ENCODE measurements around the gene TMCO6. TPM values are rescaled to one million over a fixed set of nuclear protein-coding genes. Genes with fewer than 3 reads are reported as not detected.

Gene TMCO6
- total RNA-seq, 1 experiment from 2014 or later, result 32.2 TPM

GRCh38 chr5:140641716-140642115 is 2.5 kb downstream of the TMCO6 start (continued):
- TF ChIP-seq ATF6 (CRISPR knock-in tag; IDR thresholded peaks at IDR 0.05), result no peak
- no peak for TF ChIP-seq TP53 (CRISPR knock-in tag; IDR thresholded peaks at IDR 0.05)
- TF ChIP-seq NR2C2 (CRISPR knock-in tag; IDR thresholded peaks at IDR 0.05), result no peak
- TF ChIP-seq MYBL2 (CRISPR knock-in tag; IDR thresholded peaks at IDR 0.05), result no peak

- Mint-ChIP-seq H3K27me3 (ENCODE audit: low read depth) (0 out of 2 replicates have a peak, but pooled peaks cover 2% of the 10 kb centered on the region), H3K36me3 (peaks cover 35% of the 10 kb centered on the region), H3K4me1 (peaks cover 20% of the 10 kb centered on the region), H3K9me3 (peaks cover 6% of the 10 kb centered on the region), H3K4me3 (no peak overlapping the region), H3K27ac (no peak overlapping the region)
- POLR2A ChIA-PET, result no interaction called here
- CTCF ChIA-PET, result no interaction called here
- DNase-seq (ENCODE audit: low spot score), result no peak
- peak; percentile 58; the same call in 1 of the 2 replicates for TF ChIP-seq GABPB1 (CRISPR knock-in tag; IDR thresholded peaks at IDR 0.05)
- TF ChIP-seq IRF2 (CRISPR knock-in tag; IDR thresholded peaks at IDR 0.05; ENCODE audit: borderline replicate concordance, low read depth), result no peak
- TF ChIP-seq ZNF263 (CRISPR knock-in tag; IDR thresholded peaks at IDR 0.05; ENCODE audit: low read depth), result no peak
- no peak for ATAC-seq
Observed at GRCh38 chr5:140642718-140643117, 3.5 kb downstream of the TMCO6 start.

- peaks cover 47% of the 10 kb centered on the region for H3K36me3 Mint-ChIP-seq
- DNase-seq (ENCODE audit: low spot score), result no peak
- H3K27ac Mint-ChIP-seq, result peak overlapping the region; percentile 74
Observed at GRCh38 chr5:140647042-140647419, 7.8 kb downstream of the TMCO6 start.

GRCh38 chr5:140658870-140659269 is 19.6 kb downstream of the TMCO6 start:
- no peak overlapping the region for H3K4me3 Mint-ChIP-seq
- no peak for ATAC-seq
- DNase-seq (ENCODE audit: low spot score), result no peak
- no peaks in the 10 kb centered on the region for H3K9me3 Mint-ChIP-seq
- H3K4me1 Mint-ChIP-seq, result no peaks in the 10 kb centered on the region
- H3K36me3 Mint-ChIP-seq, result peaks cover 72% of the 10 kb centered on the region
- CTCF ChIA-PET, result no interaction called here
- H3K27ac Mint-ChIP-seq, result no peak overlapping the region
- POLR2A ChIA-PET, result no interaction called here
- H3K27me3 Mint-ChIP-seq (ENCODE audit: low read depth), result no peaks in the 10 kb centered on the region
- TF ChIP-seq USF1 (CRISPR knock-in tag; IDR thresholded peaks at IDR 0.05), result no peak
- no peak for TF ChIP-seq NFE2L1 (CRISPR knock-in tag; IDR thresholded peaks at IDR 0.05)
- no peak for TF ChIP-seq E2F1 (CRISPR knock-in tag; IDR thresholded peaks at IDR 0.05)
- TF ChIP-seq ZNF263 (CRISPR knock-in tag; IDR thresholded peaks at IDR 0.05; ENCODE audit: low read depth), result no peak
- no peak for TF ChIP-seq ERG (CRISPR knock-in tag; IDR thresholded peaks at IDR 0.05)
- no peak for TF ChIP-seq MXD4 (CRISPR knock-in tag; IDR thresholded peaks at IDR 0.05; ENCODE audit: borderline replicate concordance)
- no peak for TF ChIP-seq FOXP1 (CRISPR knock-in tag; IDR thresholded peaks at IDR 0.05; ENCODE audit: borderline replicate concordance)
- no peak for TF ChIP-seq ATF3 (CRISPR knock-in tag; conservative IDR thresholded peaks at IDR 0.05)

More at GRCh38 chr5:140647042-140647419, 7.8 kb downstream of the TMCO6 start:
- no peaks in the 10 kb centered on the region for H3K27me3 Mint-ChIP-seq (ENCODE audit: low read depth)
- ChIA-PET CTCF (interaction anchor here (0.7 to 2.4 kb wide), 13 partner anchors 8 to 408 kb away, joined by 3 to 21 read pairs (median 6); partner anchors contain the start of genes EIF4EBP3, HBEGF, TMCO6 and ZMAT2), POLR2A (interaction anchor here (0.7 to 2.2 kb wide), 11 partner anchors 8 to 99 kb away, joined by 3 to 29 read pairs (median 5); partner anchors contain the start of genes EIF4EBP3, HARS1, HARS2 and SRA1)
- H3K4me3 Mint-ChIP-seq, result peak overlapping the region; percentile 98
- H3K9me3 Mint-ChIP-seq, result no peaks in the 10 kb centered on the region
- peaks cover 10% of the 10 kb centered on the region for H3K4me1 Mint-ChIP-seq
- peak; percentile 7 for ATAC-seq
- 0 out of 2 replicates have a peak, but pooled peaks have one; percentile 59 for TF ChIP-seq TCF7 (CRISPR knock-in tag; IDR thresholded peaks at IDR 0.05; ENCODE audit: low read depth)
- TF ChIP-seq ARID4B (CRISPR knock-in tag; IDR thresholded peaks at IDR 0.05; ENCODE audit: borderline replicate concordance), result 0 out of 2 replicates have a peak, but pooled peaks have one; percentile 14
- no peak for TF ChIP-seq NFATC4 (CRISPR knock-in tag; IDR thresholded peaks at IDR 0.05)
